ENCODE data around the gene RBM28. TPM values are rescaled to one million over a fixed set of nuclear protein-coding genes. Genes with fewer than 3 reads are reported as not detected.

Gene RBM28
- total RNA-seq, 4 donors from 2014 or later: 19.1 to 142 (median 24.2) TPM

DNA sequence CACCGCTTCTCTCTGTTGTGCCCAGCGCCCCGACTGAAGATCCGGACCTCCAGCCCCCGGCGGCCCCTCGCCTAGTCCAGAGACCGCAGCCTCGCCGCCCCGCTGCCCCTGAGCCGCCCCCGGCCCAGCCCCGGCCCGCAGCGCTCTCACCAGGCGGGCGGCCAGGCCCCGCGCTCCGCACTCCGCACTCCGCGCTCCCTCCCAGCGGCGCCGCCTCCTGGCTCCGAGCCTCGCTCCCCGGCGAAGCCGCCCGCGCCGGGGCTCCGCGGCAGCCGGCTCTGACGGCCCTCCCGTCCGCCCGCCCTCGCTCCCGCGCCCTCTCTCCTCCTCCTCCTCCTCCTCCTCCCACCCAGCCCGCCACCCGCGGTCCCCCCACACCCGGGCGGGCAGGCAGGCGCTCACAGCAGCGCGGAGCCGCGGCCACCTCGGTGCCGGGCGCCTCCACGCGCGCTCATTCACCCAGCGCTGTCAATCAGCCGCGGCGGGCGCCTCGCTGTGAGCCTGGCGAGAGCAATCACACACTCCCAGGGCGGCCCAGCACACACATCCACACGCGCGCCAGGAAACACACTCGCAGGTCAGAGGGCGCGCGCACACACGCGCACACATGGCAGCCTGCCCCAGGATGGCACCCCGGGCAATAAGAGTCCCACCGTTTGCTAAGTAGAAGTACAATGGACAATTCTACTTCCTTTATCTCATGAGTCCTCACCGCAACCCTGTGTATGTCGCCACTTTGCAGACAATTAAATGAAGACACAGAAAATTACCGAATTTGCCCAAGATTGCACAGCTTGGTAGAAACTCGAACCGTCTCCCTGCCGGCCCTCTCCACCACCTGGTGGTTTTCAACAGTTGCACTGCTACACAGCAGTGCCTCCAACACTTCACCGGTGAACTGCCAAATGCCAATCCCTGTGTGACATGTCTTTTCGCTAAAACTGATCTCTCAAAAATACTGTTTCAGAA is 18.0 kb upstream of the RBM28 start, which contains the start of gene PRRT4:
TSS of gene PRRT4 (minus strand) at position 280 of the 969 bp plus-strand sequence.
- TF ChIP-seq, protein P1, sequence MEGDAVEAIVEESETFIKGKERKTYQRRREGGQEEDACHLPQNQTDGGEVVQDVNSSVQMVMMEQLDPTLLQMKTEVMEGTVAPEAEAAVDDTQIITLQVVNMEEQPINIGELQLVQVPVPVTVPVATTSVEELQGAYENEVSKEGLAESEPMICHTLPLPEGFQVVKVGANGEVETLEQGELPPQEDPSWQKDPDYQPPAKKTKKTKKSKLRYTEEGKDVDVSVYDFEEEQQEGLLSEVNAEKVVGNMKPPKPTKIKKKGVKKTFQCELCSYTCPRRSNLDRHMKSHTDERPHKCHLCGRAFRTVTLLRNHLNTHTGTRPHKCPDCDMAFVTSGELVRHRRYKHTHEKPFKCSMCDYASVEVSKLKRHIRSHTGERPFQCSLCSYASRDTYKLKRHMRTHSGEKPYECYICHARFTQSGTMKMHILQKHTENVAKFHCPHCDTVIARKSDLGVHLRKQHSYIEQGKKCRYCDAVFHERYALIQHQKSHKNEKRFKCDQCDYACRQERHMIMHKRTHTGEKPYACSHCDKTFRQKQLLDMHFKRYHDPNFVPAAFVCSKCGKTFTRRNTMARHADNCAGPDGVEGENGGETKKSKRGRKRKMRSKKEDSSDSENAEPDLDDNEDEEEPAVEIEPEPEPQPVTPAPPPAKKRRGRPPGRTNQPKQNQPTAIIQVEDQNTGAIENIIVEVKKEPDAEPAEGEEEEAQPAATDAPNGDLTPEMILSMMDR (IDR thresholded peaks at IDR 0.05): no peak
- TF ChIP-seq POLR2A (IDR thresholded peaks at IDR 0.05): no peak
- peak within 1 kb of the TSS; percentile 30 to 54 (median 52) for H3K4me3 ChIP-seq
- no peaks in the 10 kb centered on the region for H3K36me3 ChIP-seq
- peaks cover 0 to 6% of the 10 kb centered on the region in 2 donors for H3K27me3 ChIP-seq
- no peak within 1 kb of the TSS for H3K27ac ChIP-seq
- H3K9me3 ChIP-seq: no peaks in the 10 kb centered on the region
- DNase-seq: no peak
- H3K4me1 ChIP-seq: peaks cover 0 to 14% (median 5%) of the 10 kb centered on the region in 4 donors

DNA sequence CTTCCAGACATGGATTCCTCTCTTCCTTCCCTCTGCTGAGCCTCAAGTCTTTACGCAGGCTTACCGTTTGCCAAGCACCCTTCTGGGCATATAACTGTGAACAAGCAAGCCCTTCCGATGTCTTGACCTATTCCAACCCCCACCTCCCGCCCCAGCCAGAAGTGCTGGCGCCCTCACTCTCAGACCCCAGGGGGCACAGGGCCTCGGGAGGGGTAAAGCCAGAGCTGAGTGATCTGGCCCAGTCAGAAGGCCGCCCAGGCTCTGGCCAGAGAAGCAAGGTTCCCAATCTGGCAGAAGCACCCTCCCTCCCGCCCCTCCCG is 16.6 kb upstream of the RBM28 start:
- H3K9me3 ChIP-seq: no peaks in the 10 kb centered on the region
- DNase-seq: no peak
- no peak overlapping the region for H3K27ac ChIP-seq
- TF ChIP-seq, protein P1 (IDR thresholded peaks at IDR 0.05): no peak
- TF ChIP-seq POLR2A (IDR thresholded peaks at IDR 0.05): no peak
- no peaks in the 10 kb centered on the region for H3K36me3 ChIP-seq
- H3K4me1 ChIP-seq: peaks cover 0 to 14% (median 5%) of the 10 kb centered on the region in 4 donors
- peaks cover 0 to 6% of the 10 kb centered on the region in 2 donors for H3K27me3 ChIP-seq
- H3K4me3 ChIP-seq: peak overlapping the region in 2 of 4 donors; percentile 51 to 52

DNA sequence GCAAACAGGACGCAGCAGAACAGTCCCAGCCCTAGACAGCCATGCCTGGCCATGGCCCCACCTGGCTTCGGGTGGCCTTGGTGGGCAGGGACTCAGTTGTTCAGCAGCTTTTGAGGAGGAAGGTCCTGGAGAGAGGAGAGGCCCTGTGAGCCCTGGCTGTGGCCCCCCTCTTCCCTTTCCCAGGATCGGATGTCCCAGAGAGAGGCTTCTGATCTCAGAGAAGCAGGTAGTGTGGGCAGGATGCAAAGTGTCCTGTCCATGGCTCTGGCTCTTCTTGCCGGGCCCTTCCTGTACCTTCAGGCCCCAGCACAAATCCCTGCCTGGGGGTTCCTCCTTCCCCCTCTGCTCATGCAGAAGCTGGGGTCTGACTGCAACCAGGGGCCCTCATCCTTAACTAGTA is 16.2 kb upstream of the RBM28 start:
- TF ChIP-seq POLR2A (IDR thresholded peaks at IDR 0.05): no peak
- Histone ChIP-seq H3K36me3 (no peaks in the 10 kb centered on the region), H3K9me3 (no peaks in the 10 kb centered on the region), H3K27me3 (peaks cover 0 to 6% of the 10 kb centered on the region in 2 donors), H3K4me1 (peaks cover 0 to 14% (median 5%) of the 10 kb centered on the region in 4 donors), H3K4me3 (no peak overlapping the region), H3K27ac (no peak overlapping the region)
- no peak for DNase-seq

DNA sequence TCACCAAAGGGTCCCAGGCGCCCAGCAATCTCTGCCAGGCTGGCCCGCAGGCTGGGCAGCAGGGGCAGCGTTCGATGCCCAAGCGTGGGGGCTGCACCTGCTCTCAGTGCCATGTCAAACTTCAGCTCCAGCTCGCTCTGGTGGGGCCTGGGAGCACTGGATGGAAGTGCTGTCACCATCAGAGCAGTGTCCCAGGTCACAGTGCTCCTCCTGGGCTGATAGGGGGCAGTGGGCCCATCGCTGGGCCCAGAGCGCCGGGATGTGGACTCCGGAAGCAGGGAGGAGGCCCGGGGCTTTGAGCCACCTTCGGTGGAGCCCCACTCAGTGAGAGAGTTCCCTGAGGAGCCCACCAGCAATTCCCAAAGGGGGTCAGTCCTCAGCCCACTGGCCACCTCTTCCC is 15.6 kb upstream of the RBM28 start:
- Histone ChIP-seq H3K27ac (no peak overlapping the region), H3K27me3 (peaks cover 0 to 6% of the 10 kb centered on the region in 2 donors)

DNA sequence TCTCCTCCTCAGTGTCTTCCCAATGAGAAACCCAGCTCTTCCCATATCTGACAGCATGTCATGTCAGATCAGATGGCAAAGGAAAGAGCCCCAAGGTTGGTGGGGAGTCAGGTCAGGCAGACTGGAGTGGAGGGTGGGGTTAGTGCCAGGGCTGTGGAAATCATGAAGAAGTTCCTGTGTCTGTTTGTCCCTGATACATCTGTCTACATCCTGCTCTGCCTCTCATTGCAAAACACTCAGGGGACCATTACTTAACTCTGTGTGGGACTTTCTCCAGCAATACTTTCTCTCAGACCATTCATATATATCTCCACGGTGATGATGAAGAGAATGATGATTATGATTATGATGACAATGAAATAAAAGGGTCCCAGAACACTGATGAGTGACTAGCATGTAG is 14.5 kb upstream of the RBM28 start:
- H3K27me3 ChIP-seq: no peaks in the 10 kb centered on the region

More for the DNA sequence above, 15.6 kb upstream of the RBM28 start:
- Histone ChIP-seq H3K4me3 (no peak overlapping the region), H3K36me3 (no peaks in the 10 kb centered on the region), H3K9me3 (no peaks in the 10 kb centered on the region), H3K4me1 (peaks cover 0 to 14% (median 5%) of the 10 kb centered on the region in 4 donors)
- TF ChIP-seq, protein P1 (IDR thresholded peaks at IDR 0.05): no peak
- TF ChIP-seq POLR2A (IDR thresholded peaks at IDR 0.05): no peak
- DNase-seq: no peak

More for the DNA sequence above, 14.5 kb upstream of the RBM28 start:
- H3K4me1 ChIP-seq: peaks cover 0 to 14% (median 5%) of the 10 kb centered on the region in 4 donors
- H3K27ac ChIP-seq: no peak overlapping the region
- H3K4me3 ChIP-seq: no peak overlapping the region
- no peak for DNase-seq
- H3K9me3 ChIP-seq: no peaks in the 10 kb centered on the region
- H3K36me3 ChIP-seq: no peaks in the 10 kb centered on the region
- TF ChIP-seq, protein P1 (IDR thresholded peaks at IDR 0.05): no peak
- TF ChIP-seq POLR2A (IDR thresholded peaks at IDR 0.05): no peak
